Esophagus squamous epithelium (tissue), 5 donors: Measurements from ENCODE around the gene SIX3. TPM values are rescaled to one million over a fixed set of nuclear protein-coding genes. Genes with fewer than 3 reads are reported as not detected.

Experiments used
- DNase-seq: peaks from one replicate; lab custom pipeline; 2025; lab: John Stamatoyannopoulos, UW
- H3K27ac ChIP-seq, 4 donors: fragments of 200-600 bp; sonication (generic); one replicate each; pipeline ENCODE4 v1.5.1; 2016 to 2019; ENCODE audit warnings: mild to moderate bottlenecking in 1 of 4
- H3K27me3 ChIP-seq, 4 donors: fragments of 200-600 bp; sonication (generic); 1 replicate in 3 of 4; 2 replicates in 1 of 4; pipeline versions ENCODE4 v1.5.1 to v1.6.0; 2017 to 2021; ENCODE audit warnings: antibody characterized with exemption in 1 of 4
- H3K36me3 ChIP-seq, 3 donors: fragments of 200-600 bp; sonication (generic); one replicate each; pipeline ENCODE4 v1.5.1; 2016 to 2019
- H3K4me1 ChIP-seq, 3 donors: fragments of 200-600 bp; sonication (generic); one replicate each; pipeline ENCODE4 v1.5.1; 2017 to 2019
- H3K4me3 ChIP-seq, 4 donors: fragments of 200-600 bp; sonication (generic); 1 replicate in 3 of 4; 2 replicates in 1 of 4; pipeline ENCODE4 v1.5.1; 2016 to 2019; ENCODE audit warnings: mild to moderate bottlenecking in 2 of 4, moderate library complexity in 1 of 4
- H3K9me3 ChIP-seq, 3 donors: fragments of 200-600 bp; sonication (generic); one replicate each; pipeline ENCODE4 v1.5.1; 2016 to 2019
- POLR2A ChIP-seq, 4 donors: fragments of 450-650 bp; IDR thresholded peaks; one replicate each; pipeline ENCODE4 v1.6.1; 2017; ENCODE audit warnings: antibody characterized with exemption in 4 of 4, mild to moderate bottlenecking in 4 of 4, moderate library complexity in 3 of 4
- WGBS, 2 donors: methylation state at CpG; one replicate each; pipeline ENCODE4 v1.1.5; 2018; 5-methylcytosine and 5-hydroxymethylcytosine counted together
- intact Hi-C: fragments of 100-400 bp; cut with DNase I; formaldehyde crosslinking; loops from one replicate; pipeline ENCODE4 v1.15.0; 2022
- small RNA-seq, 4 donors: library from RNA; depleted of rRNA; stranded (forward); fragments of <200 nt; gene quantifications; one replicate each; pipeline ENCODE3, GENCODE V24; 2016
- total RNA-seq, 4 donors: library from RNA; depleted of rRNA; stranded (reverse); fragments of >200 nt; gene quantifications; one replicate each; pipeline ENCODE4 v1.1.0, GENCODE V29; 2016
- TF ChIP-seq, protein P1 (sequence below), 6 experiments: fragments of 450-650 bp in 4 of 6; fragments of 200-600 bp in 2 of 6; sonication (generic) in 2 of 6; IDR thresholded peaks; one replicate each; pipeline ENCODE4 v1.5.1; 2016 to 2019; ENCODE audit warnings: antibody characterized with exemption in 6 of 6, mild to moderate bottlenecking in 4 of 6, moderate library complexity in 4 of 6
- donor health status: DM: yes; HTN: yes; CAD: no.

The SIX3 gene
- total RNA-seq, 4 donors from 2014 or later, result not detected

DNA sequence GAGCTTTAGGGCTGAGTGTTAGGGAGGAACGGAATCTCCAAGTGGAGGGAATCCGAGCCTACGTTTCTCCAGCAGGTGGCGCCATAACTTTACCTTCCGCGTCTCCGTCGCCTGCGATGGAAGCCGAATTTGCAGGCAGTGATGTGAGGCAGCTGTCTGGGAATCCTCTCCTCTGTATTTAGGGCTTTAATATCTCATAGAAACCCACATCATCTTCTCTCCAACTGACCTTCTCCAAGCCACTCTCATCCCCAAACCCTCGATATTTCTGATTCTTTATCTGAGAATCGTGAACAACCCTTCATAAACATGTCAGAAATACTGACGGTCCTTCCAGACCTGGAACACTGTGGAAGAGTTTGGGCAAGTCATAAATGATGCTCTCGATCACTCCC is 40.2 kb downstream of the SIX3 start:
- 12 to 13% methylated on average over 13 of the region's 14 CpGs for WGBS, 2 donors
- no peaks in the 10 kb centered on the region for H3K4me1 ChIP-seq
- no peak overlapping the region for H3K27ac ChIP-seq
- TF ChIP-seq, protein P1, sequence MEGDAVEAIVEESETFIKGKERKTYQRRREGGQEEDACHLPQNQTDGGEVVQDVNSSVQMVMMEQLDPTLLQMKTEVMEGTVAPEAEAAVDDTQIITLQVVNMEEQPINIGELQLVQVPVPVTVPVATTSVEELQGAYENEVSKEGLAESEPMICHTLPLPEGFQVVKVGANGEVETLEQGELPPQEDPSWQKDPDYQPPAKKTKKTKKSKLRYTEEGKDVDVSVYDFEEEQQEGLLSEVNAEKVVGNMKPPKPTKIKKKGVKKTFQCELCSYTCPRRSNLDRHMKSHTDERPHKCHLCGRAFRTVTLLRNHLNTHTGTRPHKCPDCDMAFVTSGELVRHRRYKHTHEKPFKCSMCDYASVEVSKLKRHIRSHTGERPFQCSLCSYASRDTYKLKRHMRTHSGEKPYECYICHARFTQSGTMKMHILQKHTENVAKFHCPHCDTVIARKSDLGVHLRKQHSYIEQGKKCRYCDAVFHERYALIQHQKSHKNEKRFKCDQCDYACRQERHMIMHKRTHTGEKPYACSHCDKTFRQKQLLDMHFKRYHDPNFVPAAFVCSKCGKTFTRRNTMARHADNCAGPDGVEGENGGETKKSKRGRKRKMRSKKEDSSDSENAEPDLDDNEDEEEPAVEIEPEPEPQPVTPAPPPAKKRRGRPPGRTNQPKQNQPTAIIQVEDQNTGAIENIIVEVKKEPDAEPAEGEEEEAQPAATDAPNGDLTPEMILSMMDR (IDR thresholded peaks at IDR 0.05), result peak; percentile 72 to 89 (median 79)
- TF ChIP-seq POLR2A (IDR thresholded peaks at IDR 0.05), result no peak
- H3K4me3 ChIP-seq, result no peak overlapping the region
- H3K27me3 ChIP-seq, result peaks cover 0 to 73% (median 0%) of the 10 kb centered on the region in 4 donors
- DNase-seq, result no peak
- H3K36me3 ChIP-seq, result no peaks in the 10 kb centered on the region
- no peaks in the 10 kb centered on the region for H3K9me3 ChIP-seq
- intact Hi-C loops, result loop anchor here (5.0 kb wide), 1 partner anchor 516 kb away; no protein-coding TSS in a partner anchor

DNA sequence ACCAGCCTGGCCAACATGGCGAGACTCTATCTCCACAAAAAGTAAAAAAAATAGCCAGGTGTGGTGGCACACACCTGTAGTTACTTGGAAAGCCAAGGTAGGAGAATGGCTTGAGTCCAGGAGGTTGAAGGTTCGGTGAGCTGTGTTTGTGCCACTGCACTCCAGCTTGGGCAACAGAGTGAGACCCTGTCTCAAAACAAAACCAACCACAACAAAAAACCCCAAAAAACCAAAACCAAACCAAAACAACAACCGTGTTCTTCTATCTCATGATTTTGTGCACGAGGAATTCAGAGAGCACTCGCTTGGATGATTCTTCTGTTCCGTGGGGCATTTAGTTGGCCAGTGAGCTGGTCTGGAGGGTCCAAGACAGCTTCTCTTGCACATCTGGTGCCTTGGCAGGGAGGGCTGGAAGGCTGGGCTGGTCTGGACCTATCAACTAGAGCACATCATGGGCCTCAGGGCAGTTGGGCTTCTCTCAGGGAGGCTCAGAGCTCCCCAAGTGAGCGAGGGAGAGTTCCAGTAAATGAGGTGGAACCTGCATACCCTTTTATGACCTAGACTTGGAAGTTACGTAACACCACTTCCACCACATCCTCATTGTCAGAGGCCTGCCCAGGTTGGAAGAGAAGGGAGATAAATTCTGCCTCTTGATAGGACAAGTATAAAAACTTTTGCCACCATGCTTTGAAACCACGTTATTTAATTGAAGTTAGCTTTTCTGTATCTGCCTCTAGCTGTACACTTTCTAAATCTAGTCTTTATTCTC is 42.5 kb downstream of the SIX3 start:
- intact Hi-C loops, result loop anchor here (5.0 kb wide), 1 partner anchor 513 kb away; no protein-coding TSS in a partner anchor
- DNase-seq, result no peak
- TF ChIP-seq, protein P1 (IDR thresholded peaks at IDR 0.05), result no peak
- Histone ChIP-seq H3K4me1 (no peaks in the 10 kb centered on the region), H3K27me3 (peaks cover 0 to 77% (median 0%) of the 10 kb centered on the region in 4 donors), H3K27ac (no peak overlapping the region), H3K4me3 (no peak overlapping the region), H3K36me3 (no peaks in the 10 kb centered on the region), H3K9me3 (peaks cover 0 to 15% (median 10%) of the 10 kb centered on the region in 3 donors)
- WGBS, 2 donors, result 71 to 73% methylated on average over 7 to 9 of the region's 9 CpGs

DNA sequence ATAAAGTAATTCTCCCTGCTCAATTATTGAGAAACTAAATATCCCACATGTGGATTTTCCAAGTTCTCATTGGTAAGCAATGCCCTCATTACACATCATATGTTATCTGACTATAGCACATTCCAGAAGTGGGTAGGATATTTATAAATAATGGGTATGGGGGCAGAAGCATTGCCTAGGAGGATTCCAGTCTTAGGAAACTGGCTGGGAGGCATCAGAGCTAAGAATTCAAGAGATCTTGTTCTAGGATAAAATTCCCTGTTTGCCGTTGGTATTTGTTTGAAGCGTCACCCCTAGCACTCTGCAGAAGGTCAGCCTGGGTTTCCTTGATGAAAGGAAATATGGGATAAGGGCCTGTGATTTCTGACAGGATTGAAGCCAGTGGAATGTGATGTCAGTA is 47.7 kb downstream of the SIX3 start:
- DNase-seq, result no peak
- no peaks in the 10 kb centered on the region for H3K36me3 ChIP-seq
- H3K27me3 ChIP-seq, result peaks cover 0 to 77% (median 0%) of the 10 kb centered on the region in 4 donors
- TF ChIP-seq, protein P1 (IDR thresholded peaks at IDR 0.05), result no peak
- no peak for TF ChIP-seq POLR2A (IDR thresholded peaks at IDR 0.05)
- no peak overlapping the region for H3K27ac ChIP-seq
- no peak overlapping the region for H3K4me3 ChIP-seq
- intact Hi-C loops, result no loop called here
- H3K9me3 ChIP-seq, result peaks cover 0 to 15% (median 10%) of the 10 kb centered on the region in 3 donors
- 71 to 77% methylated on average over 2 of the region's 2 CpGs for WGBS, 2 donors
- H3K4me1 ChIP-seq, result no peaks in the 10 kb centered on the region

DNA sequence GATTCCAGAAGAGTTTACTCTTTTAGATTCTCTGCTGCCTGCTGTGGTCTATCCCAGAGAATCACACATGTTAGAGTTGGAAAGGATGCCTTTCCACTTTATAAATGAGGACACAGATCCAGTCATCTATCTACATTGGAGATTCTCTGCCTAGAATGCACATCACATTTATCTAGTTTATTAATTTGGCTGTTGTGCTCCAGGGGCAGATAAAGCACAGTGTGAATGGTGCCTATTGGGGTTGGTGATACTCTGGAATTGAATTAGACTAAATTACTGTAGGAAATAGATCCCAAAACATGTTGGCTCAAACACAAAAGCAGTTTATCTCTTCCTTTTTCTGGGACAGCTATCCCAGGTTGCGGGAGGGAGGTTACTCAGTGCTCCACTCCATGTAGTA is 52.9 kb downstream of the SIX3 start:
- TF ChIP-seq, protein P1 (IDR thresholded peaks at IDR 0.05), result no peak
- TF ChIP-seq POLR2A (IDR thresholded peaks at IDR 0.05), result no peak
- WGBS, 2 donors, result 67 to 90% methylated on average over 1 of the region's 1 CpG
- intact Hi-C loops, result no loop called here
- Histone ChIP-seq H3K36me3 (no peaks in the 10 kb centered on the region), H3K9me3 (no peaks in the 10 kb centered on the region), H3K4me1 (no peaks in the 10 kb centered on the region), H3K27ac (no peak overlapping the region), H3K4me3 (no peak overlapping the region), H3K27me3 (peaks cover 0 to 94% (median 3%) of the 10 kb centered on the region in 4 donors)
- DNase-seq, result no peak

Small RNA genes lying within 50 kb of the gene (small RNA-seq; reads per million reads assigned to genes)
- 0 reads per million in 4 donors for gene RF02246
- gene RF02247, result 0 reads per million in 4 donors
- gene RF02248, result 0 reads per million in 4 donors
- gene RF02250, result 0 reads per million in 4 donors
- gene RF02251, result 0 reads per million in 4 donors
- 0 reads per million in 4 donors for gene RF02252

Other genes with a start within 250 kb of the SIX3 start
- gene SIX2, start 67.8 kb downstream of the SIX3 start, total RNA-seq, result under 1 TPM in 1 of 4 donors, not detected in 3; 0.19 TPM